GM15510 (cell line): ENCODE data around the gene PPP5C.

Experiments
- POLR2A ChIP-seq: IDR thresholded peaks from 3 replicates; pipeline ENCODE4 v1.6.1; 2011; ENCODE audit warnings: borderline replicate concordance; ENCODE audit not compliant: insufficient read length; ENCODE audit errors: extremely low read depth

The PPP5C gene, protein sequence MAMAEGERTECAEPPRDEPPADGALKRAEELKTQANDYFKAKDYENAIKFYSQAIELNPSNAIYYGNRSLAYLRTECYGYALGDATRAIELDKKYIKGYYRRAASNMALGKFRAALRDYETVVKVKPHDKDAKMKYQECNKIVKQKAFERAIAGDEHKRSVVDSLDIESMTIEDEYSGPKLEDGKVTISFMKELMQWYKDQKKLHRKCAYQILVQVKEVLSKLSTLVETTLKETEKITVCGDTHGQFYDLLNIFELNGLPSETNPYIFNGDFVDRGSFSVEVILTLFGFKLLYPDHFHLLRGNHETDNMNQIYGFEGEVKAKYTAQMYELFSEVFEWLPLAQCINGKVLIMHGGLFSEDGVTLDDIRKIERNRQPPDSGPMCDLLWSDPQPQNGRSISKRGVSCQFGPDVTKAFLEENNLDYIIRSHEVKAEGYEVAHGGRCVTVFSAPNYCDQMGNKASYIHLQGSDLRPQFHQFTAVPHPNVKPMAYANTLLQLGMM

DNA sequence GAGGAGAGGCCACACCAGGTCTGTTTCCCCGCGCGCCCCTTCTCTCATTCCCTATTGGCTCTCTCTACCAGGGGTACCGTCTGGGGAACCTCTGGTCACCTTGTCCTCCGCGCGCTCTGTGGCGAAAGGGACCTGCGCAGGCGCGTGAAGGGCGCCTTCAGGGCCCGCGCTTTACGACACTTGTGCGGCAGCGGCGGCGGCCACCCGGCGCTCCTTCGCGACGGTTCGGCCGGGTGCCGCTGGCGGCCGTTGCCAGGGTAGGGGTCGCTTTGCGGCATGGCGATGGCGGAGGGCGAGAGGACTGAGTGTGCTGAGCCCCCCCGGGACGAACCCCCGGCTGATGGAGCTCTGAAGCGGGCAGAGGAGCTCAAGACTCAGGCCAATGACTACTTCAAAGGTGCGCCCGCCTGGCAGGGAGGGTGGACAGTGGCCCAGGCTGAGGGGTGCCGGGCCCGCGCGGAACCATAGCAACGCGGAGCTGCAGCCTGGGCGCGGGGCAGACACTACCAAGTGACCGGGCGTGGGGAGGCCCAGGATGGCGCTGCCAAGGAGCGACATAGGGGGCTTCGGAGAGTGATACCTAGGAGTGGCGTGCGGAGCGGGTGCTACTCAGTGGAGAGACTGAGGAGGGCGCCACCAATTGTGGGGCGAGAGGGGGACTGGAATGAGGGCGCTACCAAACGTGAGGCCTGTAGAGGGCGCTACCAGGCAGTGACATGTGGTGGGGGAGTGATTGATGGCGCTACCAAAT, at the start of gene PPP5C:
Gene PPP5C (plus strand): TSS at position 267 of the 751 bp plus-strand sequence. CDS start 10 bp downstream, at position 277.
- TF ChIP-seq POLR2A, result peak; percentile 79

DNA sequence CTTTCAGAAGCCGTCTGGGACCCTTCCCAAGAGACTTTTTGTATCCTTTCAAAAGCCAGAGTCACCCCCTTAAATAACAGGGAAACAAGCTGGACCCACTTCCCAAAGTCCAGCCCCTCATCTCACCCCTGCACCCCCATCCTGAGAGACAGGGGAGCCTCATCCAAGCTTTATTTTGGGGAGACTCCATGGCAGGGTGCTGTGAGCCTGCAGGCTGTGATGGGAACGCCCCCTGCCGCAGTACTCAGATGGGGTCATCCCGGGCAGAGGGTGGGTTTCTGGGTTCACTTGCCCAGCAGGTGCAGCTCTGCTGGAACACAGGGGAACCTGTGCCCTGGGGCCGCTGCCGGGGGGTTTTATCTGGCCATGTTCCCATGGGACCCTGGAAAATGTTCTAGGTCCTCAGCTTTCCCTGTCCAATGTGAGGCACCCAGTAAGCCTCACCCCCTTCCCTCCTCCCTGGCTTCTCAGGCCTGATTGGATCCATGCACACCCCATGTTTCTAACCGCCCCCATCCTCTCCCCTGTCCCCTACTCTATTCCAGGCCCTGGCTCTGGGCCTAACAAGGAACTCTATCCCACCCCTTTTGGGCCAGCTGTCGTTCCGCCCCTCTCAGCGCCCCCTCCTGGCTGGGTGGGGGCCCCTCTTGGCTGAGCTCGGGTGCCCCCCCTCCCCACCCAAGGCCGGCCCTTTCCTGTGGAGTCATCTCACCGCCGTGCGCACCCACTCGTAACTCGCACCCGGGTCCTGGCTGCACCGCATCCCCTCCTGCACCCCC, 49.0 kb upstream of the PPP5C start:
- TF ChIP-seq POLR2A, result no peak

DNA sequence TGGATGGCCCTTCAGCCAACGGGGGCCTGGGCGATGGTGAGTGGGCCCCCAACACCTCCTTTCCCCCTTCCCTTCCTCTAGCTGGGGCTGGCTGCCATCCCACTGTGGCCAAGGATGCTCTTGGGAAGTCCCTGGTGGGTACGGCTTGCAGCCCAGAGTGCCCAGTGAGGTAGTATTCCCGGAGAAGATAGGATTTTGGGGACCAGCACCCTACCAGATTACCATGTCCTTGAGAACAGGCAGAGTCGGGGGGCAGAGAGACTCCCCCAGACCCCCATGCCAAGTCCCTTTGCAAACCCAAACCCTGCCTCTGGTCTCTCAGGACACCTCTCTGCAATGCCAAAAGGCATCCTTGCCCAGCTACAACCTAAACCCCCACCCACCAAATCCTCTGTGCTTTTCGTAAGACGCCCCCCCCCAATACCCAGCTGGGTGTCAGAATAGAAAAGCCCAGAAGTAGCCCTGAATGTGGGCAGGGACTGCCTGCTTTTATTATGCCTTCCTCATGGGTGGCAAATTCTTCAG, 48.3 kb upstream of the PPP5C start:
- no peak for TF ChIP-seq POLR2A

DNA sequence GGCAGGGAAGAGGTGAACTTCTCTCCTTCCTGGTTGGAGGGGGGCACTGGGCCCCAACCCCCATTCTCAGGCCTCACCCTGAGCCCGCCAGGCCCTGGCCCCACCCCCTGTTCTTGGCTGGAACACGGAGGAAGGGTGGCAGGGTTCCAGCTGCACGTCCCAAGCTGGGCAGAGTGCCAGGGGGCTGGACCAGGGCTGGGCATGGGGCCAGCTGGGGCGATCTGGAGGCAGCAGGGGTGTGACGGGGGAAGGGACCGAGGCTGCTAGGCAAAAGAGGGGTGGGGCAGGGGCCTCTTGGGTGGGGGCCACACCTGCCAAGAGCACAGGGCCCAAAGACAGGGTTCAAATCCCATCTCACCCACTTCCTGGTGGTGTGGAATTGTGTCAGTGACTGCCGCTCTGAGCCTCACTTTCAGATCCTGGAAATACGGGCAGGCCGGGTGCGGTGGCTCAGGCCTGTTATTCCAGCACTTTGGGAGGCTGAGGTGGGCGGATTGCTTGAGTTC, 47.8 kb upstream of the PPP5C start:
- TF ChIP-seq POLR2A, result no peak

DNA sequence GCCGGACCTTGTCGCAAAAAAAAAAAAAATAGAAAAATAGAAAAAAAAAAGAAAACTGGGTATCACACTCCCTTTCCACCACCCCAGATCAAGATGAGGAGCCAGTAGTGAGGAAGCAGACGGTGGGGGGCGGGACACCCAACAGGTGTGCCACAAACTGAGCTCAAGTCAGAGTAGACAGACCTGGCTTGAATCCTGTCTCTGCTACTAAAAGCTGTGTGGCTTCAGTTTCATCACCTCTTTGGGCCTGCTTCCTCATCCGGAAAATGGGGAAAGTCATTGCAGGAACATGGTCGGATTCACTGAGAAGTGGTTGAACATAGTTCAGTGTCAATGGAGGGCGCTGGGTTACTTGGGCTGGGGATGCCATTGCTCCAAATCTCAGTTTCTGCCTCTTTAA, 47.2 kb upstream of the PPP5C start:
- TF ChIP-seq POLR2A, result no peak

DNA sequence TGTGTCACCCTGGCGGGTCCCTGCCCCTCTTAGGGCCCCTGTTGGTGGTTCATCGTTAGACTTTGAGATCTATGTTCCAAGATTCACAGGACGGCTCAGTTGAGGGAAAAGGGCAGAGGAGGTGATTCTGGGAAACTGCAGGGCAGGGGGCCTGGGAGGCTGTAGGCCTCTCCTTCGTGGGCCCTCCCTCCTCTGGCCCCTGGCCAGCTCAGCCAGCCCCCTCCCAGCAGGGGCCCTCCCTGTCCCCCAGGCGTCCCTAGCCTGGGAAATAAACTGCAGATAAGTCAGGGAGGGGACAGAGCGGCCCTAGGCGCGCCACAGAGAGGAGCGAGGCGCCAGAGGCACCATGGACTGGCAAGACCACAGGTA, 43.6 kb upstream of the PPP5C start:
- TF ChIP-seq POLR2A, result no peak

DNA sequence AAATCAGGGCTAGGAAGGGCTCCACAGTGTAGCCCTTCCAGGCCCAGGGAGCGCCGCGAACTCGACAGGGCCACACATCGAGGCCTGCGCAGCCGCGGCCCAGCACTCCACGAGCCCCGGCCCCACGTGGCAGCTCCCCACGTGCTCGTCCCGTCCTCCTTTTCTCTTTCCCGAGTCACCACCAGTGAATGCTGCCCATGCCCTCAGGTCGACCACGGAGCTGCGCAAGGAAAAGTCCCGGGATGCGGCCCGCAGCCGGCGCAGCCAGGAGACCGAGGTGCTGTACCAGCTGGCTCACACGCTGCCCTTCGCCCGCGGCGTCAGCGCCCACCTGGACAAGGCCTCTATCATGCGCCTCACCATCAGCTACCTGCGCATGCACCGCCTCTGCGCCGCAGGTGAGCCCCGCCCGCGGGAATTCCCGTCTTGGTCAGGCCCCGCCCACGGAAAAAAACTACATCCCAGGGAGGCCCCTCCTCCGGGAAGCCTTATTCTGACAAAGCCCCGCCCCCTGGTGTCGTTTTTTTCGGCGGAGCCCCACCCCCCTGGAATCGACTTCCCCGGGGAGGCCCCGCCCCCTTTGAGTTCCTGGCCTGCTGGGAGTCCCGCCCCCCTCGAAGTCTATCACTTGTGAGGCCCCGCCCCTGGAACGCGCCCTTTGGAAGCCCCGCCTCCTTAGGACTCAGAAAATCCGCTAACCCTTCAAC, 43.0 kb upstream of the PPP5C start:
- no peak for TF ChIP-seq POLR2A

DNA sequence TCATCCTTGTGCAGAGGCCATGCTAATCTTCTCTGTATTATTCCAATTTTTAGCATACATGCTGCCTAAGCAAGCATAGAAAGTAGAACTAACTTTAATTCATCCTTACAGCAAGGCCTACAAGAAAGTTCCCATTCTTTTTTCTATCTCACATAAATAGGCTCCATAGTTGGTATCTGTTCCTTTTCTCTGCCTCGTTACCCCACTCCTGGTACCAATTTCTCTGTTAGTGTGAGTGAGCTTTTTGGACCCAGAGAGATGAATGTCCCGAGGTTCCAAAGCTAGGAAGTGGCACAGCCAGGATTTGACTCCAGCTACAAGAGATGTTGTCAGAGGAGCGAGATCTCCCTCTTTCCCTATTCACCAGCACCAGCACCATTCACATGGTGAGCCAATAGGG, 40.4 kb upstream of the PPP5C start:
- no peak for TF ChIP-seq POLR2A

DNA sequence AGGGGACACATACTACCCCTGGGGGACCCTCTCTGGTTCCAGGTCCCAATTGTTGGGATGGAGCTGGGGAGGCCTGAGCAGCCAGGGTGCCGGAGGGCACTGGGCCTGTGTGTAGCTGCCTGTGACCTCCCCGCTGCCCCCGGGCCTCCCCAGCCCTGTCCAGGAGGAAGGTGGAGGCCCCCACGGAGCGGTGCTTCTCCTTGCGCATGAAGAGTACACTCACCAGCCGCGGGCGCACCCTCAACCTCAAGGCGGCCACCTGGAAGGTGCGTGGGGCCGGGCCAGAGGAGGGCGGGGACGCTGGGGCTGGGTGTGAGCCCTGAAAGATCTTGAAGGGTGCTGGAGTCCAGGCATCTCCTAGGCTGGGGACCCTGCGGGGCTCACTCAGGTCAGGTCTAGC, 38.4 kb upstream of the PPP5C start:
- TF ChIP-seq POLR2A, result no peak

DNA sequence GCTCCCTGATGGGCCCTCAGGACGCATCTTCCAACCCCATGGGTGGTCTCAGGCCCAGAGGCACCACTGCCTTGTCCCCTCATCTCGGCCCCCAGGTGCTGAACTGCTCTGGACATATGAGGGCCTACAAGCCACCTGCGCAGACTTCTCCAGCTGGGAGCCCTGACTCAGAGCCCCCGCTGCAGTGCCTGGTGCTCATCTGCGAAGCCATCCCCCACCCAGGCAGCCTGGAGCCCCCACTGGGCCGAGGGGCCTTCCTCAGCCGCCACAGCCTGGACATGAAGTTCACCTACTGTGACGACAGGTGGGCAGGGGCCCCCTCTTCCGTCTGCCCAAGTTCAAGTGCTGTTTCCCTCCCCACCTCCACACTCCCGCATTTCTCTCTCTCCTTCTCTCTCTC, 37.8 kb upstream of the PPP5C start:
- no peak for TF ChIP-seq POLR2A

DNA sequence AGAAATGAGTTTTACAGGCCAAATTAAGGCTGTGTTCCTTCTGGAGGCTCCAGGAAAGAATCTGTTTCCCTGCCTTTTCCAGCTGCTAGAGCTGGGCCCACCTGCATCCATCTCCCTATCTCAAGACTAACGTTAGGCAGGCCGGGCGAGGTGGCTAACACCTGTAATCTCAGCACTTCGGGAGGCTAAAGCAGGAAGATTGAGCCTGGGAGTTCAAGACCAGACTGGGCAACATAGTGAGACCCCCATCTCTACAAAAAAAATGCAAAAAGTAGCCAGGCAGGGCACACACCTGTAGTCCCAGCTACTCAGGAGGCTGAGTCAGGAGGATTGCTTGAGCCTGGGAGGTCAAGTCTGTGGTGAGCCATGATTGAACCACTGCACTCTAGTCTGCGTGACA, 35.4 kb upstream of the PPP5C start:
- no peak for TF ChIP-seq POLR2A

DNA sequence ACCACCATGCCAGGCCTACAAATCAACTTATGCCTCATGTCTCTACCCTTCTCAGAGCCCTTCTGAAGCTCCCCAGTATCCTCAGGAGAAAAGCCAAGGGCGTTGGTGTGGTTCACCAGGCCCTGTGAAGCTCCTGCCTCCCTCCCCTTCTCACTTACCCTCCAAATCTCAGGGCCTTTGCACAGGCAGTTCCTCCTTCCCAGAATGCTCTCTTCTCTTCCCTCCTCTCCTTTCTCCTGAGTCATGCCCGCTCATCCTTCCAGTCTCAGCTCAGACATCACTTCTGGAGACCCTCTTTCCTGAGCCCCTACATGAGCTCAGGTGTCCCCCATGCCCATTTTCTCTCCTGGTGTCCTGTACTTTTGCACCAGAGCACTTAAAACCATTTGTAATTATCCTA, 29.5 kb upstream of the PPP5C start:
- TF ChIP-seq POLR2A, result no peak

DNA sequence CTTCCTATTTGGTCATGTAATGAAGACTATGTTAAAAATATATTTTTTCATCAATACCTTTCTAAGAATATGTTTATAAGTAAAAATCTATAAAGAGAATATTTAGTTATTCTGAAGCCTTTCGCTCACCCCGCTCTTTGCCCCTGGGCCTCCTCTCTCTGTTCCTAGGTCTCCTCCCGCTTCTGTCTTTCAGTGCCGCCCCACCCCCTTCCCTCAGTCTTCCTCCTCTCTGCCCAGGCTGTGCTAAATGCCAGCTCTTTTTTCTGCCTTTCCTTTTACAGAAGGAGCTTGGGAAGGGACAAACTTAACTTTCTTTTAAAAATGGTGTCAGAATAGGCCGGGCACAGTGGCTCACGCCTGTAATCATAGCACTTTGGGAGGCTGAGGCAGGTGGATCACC, 27.3 kb upstream of the PPP5C start:
- TF ChIP-seq POLR2A, result no peak

DNA sequence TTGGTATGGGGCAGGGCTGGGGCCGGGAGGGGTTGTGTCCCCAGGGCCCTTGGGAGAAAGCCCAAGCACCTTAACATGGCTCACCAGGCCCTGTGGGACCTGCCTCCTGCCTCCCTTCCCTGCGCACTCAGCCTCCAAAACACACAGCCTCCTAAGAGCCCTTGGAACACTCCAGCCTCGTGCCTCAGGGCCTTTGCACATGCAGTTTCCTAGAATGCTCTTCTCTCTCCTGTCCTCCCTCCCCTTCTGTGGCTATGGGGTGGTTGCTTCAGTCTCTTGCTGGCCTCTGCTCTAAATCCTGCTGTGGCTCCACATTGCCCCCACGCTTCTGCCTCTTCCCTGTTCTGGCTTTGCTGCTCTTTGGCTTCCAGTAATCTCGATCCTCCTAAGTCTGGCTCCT, 26.3 kb upstream of the PPP5C start:
- no peak for TF ChIP-seq POLR2A

DNA sequence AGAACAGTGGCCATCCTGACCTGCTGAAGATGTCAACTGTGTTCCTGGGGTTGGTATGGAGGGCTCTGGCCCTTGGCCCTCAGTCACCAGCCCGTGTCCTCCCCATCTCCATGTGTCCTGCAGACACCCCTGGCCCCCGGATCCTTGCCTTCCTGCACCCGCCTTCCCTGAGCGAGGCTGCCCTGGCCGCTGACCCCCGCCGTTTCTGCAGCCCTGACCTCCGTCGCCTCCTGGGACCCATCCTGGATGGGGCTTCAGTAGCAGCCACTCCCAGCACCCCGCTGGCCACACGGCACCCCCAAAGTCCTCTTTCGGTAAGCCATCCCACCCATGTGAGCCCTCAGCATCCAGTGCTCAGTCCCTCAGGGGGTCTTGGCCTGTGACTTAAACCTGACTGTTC, 25.2 kb upstream of the PPP5C start:
- TF ChIP-seq POLR2A, result no peak

DNA sequence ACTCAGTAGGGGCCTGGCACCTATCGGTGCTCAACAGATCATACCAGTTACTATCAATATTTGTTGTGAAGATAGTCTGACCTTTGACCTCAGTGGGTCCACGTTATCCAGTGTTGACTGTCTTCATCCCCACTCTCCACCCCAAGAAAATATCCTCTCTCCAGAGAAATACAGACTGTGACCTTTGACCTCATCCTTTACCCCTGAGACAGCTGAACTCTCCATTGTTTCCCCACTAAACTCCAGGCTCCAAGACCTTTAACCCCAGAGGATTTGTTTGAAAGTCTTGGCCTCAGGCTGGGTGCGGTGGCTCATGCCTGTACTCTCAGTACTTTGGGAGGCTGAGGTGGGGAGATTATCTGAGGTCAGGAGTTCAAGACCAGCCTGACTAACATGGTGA, 22.6 kb upstream of the PPP5C start:
- TF ChIP-seq POLR2A, result no peak
